Gastroesophageal sphincter (tissue), 4 donors: ENCODE measurements around the gene OR5AN1. TPM values are rescaled to one million over a fixed set of nuclear protein-coding genes. Genes with fewer than 3 reads are reported as not detected.
"Not testable (repeated sequence)": the region's sequence is repeated elsewhere in the genome, so short reads cannot be mapped to it uniquely, and the experiment has no call there.

Experiments used
- ATAC-seq: fragments of 150-250 bp; one replicate; pipeline ENCODE4 v1.9.1; 2016; ENCODE audit warnings: mild to moderate bottlenecking, moderate library complexity
- H3K27ac ChIP-seq, 4 donors: fragments of 200-600 bp; sonication (generic) in 3 of 4; 1 replicate in 3 of 4; 2 replicates in 1 of 4; pipeline ENCODE4 v1.5.1; 2016 to 2019
- H3K27me3 ChIP-seq: fragments of 200-600 bp; sonication (generic); one replicate; pipeline ENCODE4 v1.5.1; 2019
- H3K36me3 ChIP-seq, 2 donors: fragments of 200-600 bp; sonication (generic); one replicate each; pipeline ENCODE4 v1.5.1; 2019; ENCODE audit warnings: control low read depth in 1 of 2
- H3K4me1 ChIP-seq, 3 donors: fragments of 200-600 bp; sonication (generic); 1 replicate in 2 of 3; 2 replicates in 1 of 3; pipeline ENCODE4 v1.5.1; 2016 to 2019; ENCODE audit warnings: control low read depth in 2 of 3
- H3K4me3 ChIP-seq, 2 donors: fragments of 200-600 bp; sonication (generic); one replicate each; pipeline ENCODE4 v1.5.1; 2019; ENCODE audit warnings: mild to moderate bottlenecking in 1 of 2, moderate library complexity in 1 of 2
- H3K9me3 ChIP-seq, 3 donors: fragments of 200-600 bp; sonication (generic); one replicate each; pipeline ENCODE4 v1.5.1; 2017 to 2019; ENCODE audit warnings: control low read depth in 2 of 3
- CTCF ChIP-seq, 4 experiments: fragments of 200-600 bp in 2 of 4; fragments of 450-650 bp in 2 of 4; sonication (generic) in 1 of 4; IDR thresholded peaks; one replicate each; pipeline ENCODE4 v1.5.1; 2017 to 2019; ENCODE audit warnings: antibody characterized with exemption in 4 of 4, mild to moderate bottlenecking in 2 of 4, moderate library complexity in 2 of 4
- EP300 ChIP-seq: sonication (generic); formaldehyde crosslinking; IDR thresholded peaks from one replicate; pipeline ENCODE4 v1.6.1; 2017; ENCODE audit warnings: antibody characterized with exemption, mild to moderate bottlenecking
- POLR2A ChIP-seq, 2 donors: fragments of 450-650 bp; IDR thresholded peaks; one replicate each; pipeline ENCODE4 v1.6.1; 2017; ENCODE audit warnings: antibody characterized with exemption in 2 of 2, mild to moderate bottlenecking in 2 of 2, moderate library complexity in 1 of 2
- POLR2AphosphoS5 ChIP-seq: sonication (generic); formaldehyde crosslinking; IDR thresholded peaks from one replicate; pipeline ENCODE4 v1.6.1; 2017; ENCODE audit warnings: antibody characterized with exemption
- WGBS, 2 donors: methylation state at CpG; one replicate each; pipeline ENCODE4 v1.1.5; 2018; ENCODE audit warnings: low coverage in 1 of 2; 5-methylcytosine and 5-hydroxymethylcytosine counted together
- total RNA-seq, 4 donors: library from RNA; depleted of rRNA; stranded (reverse); fragments of >200 nt; gene quantifications; one replicate each; pipeline ENCODE4 v1.1.0, GENCODE V29; 2016

OR5AN1 gene
- total RNA-seq, result not detected

GRCh38 chr11:59358595-59358994, at the start of gene OR5AN1:
TSS of gene OR5AN1 (plus strand) at chr11:59358895. CDS start at chr11:59364459, 5,564 bp downstream.
- no peak for TF ChIP-seq EP300
- TF ChIP-seq POLR2AphosphoS5, result no peak
- no peak for TF ChIP-seq POLR2A (IDR thresholded peaks at IDR 0.05)
- TF ChIP-seq CTCF (IDR thresholded peaks at IDR 0.05), result no peak
- 66 to 71% methylated on average over 3 of the region's 3 CpGs for whole genome bisulfite sequencing, 2 donors

GRCh38 chr11:59335001-59335400, 23.7 kb upstream of the OR5AN1 start:
- peaks cover 0 to 3% (median 0%) of the 10 kb centered on the region in 3 donors for H3K9me3 ChIP-seq
- TF ChIP-seq POLR2AphosphoS5 (no peak), POLR2A (IDR thresholded peaks at IDR 0.05) (no peak), EP300 (no peak), CTCF (IDR thresholded peaks at IDR 0.05) (no peak)
- ATAC-seq, result no peak
- no peak overlapping the region for H3K4me3 ChIP-seq
- no peak overlapping the region for H3K27ac ChIP-seq
- H3K36me3 ChIP-seq, result no peaks in the 10 kb centered on the region
- H3K27me3 ChIP-seq, result no peaks in the 10 kb centered on the region
- no peaks in the 10 kb centered on the region for H3K4me1 ChIP-seq

More at GRCh38 chr11:59358595-59358994, at the start of gene OR5AN1:
- Histone ChIP-seq H3K4me1 (no peaks in the 10 kb centered on the region), H3K27ac (no peak within 1 kb of the TSS), H3K36me3 (no peaks in the 10 kb centered on the region), H3K4me3 (no peak within 1 kb of the TSS), H3K27me3 (peaks cover 8% of the 10 kb centered on the region), H3K9me3 (peaks cover 0 to 9% (median 0%) of the 10 kb centered on the region in 3 donors)
- no peak for ATAC-seq

GRCh38 chr11:59336176-59336575, 22.5 kb upstream of the OR5AN1 start:
- no peak overlapping the region for H3K27ac ChIP-seq
- peaks cover 0 to 12% (median 0%) of the 10 kb centered on the region in 3 donors for H3K9me3 ChIP-seq
- no peak for ATAC-seq
- WGBS, 2 donors, result 56 to 77% methylated on average over 4 to 5 of the region's 5 CpGs
- H3K27me3 ChIP-seq, result no peaks in the 10 kb centered on the region
- TF ChIP-seq EP300, result no peak
- no peak for TF ChIP-seq POLR2A (IDR thresholded peaks at IDR 0.05)
- TF ChIP-seq CTCF (IDR thresholded peaks at IDR 0.05), result no peak
- TF ChIP-seq POLR2AphosphoS5, result no peak
- H3K36me3 ChIP-seq, result no peaks in the 10 kb centered on the region
- no peak overlapping the region for H3K4me3 ChIP-seq
- no peaks in the 10 kb centered on the region for H3K4me1 ChIP-seq

GRCh38 chr11:59336931-59337330, 21.8 kb upstream of the OR5AN1 start:
- Histone ChIP-seq H3K27ac (no peak overlapping the region), H3K9me3 (peaks cover 0 to 14% (median 0%) of the 10 kb centered on the region in 3 donors), H3K27me3 (no peaks in the 10 kb centered on the region), H3K36me3 (no peaks in the 10 kb centered on the region), H3K4me1 (no peaks in the 10 kb centered on the region), H3K4me3 (no peak overlapping the region)
- no peak for ATAC-seq
- no peak for TF ChIP-seq POLR2A (IDR thresholded peaks at IDR 0.05)
- TF ChIP-seq POLR2AphosphoS5, result no peak
- no peak for TF ChIP-seq EP300
- TF ChIP-seq CTCF (IDR thresholded peaks at IDR 0.05), result no peak

GRCh38 chr11:59349657-59350056, 9.0 kb upstream of the OR5AN1 start:
- not testable (repeated sequence) for ATAC-seq, H3K4me3 ChIP-seq
- 94 to 100% methylated on average over 1 to 4 of the region's 5 CpGs for WGBS, 2 donors

More at GRCh38 chr11:59349657-59350056, 9.0 kb upstream of the OR5AN1 start:
- not testable (repeated sequence) for H3K9me3 ChIP-seq, H3K36me3 ChIP-seq, H3K27ac ChIP-seq, H3K27me3 ChIP-seq, H3K4me1 ChIP-seq
